Hepatocyte (in vitro differentiated cells): Measurements from ENCODE around the gene MXI1.

ENCODE experiments used
- CTCF ChIP-seq: fragments of 200-600 bp; sonication (generic); IDR thresholded peaks from 2 replicates; pipeline ENCODE4 v1.5.1; 2016; ENCODE audit warnings: antibody characterized with exemption, mild to moderate bottlenecking; ENCODE audit not compliant: poor library complexity
- EZH2 ChIP-seq: fragments of 200-600 bp; sonication (generic); IDR thresholded peaks from 2 replicates; pipeline ENCODE4 v1.6.1; 2016; ENCODE audit warnings: antibody characterized with exemption, mild to moderate bottlenecking, borderline replicate concordance

- TF ChIP-seq EZH2 (no peak), CTCF (no peak)
These were observed 33.2 kb upstream of the MXI1 start for GRCh38 chr10:110174201-110174600.
